Prostate gland (tissue), 2 donors: ENCODE measurements around the gene NRAP. TPM values are rescaled to one million over a fixed set of nuclear protein-coding genes. Genes with fewer than 3 reads are reported as not detected.

Experiments used
- DNase-seq: peaks from one replicate; pipeline ENCODE4 v3.0.0-alpha.2; 2019; ENCODE audit warnings: low spot score
- H3K27ac ChIP-seq, 2 donors: fragments of 200-600 bp; sonication (generic); 2 replicates each; pipeline ENCODE4 v1.5.1; 2017 to 2019
- H3K27me3 ChIP-seq: fragments of 200-600 bp; sonication (generic); replicated peaks from 2 replicates; pipeline ENCODE4 v1.5.1; 2019; ENCODE audit not compliant: insufficient read depth
- H3K36me3 ChIP-seq, 2 donors: fragments of 200-600 bp; sonication (generic); 1 replicate in 1 of 2; 2 replicates in 1 of 2; pipeline versions ENCODE4 v1.5.1 to v1.8.1; 2017 to 2019
- H3K4me1 ChIP-seq: fragments of 200-600 bp; sonication (generic); replicated peaks from 2 replicates; pipeline ENCODE4 v1.5.1; 2019
- H3K4me3 ChIP-seq, 2 donors: fragments of 200-600 bp; sonication (generic); 2 replicates each; pipeline ENCODE4 v1.5.1; 2017 to 2019
- H3K9me3 ChIP-seq: fragments of 200-600 bp; sonication (generic); 2 replicates; pipeline ENCODE4 v1.5.1; 2017
- CTCF ChIP-seq, 4 experiments: fragments of 200-600 bp in 2 of 4; fragments of 450-650 bp in 2 of 4; sonication (generic) in 2 of 4; IDR thresholded peaks; 1 replicate in 3 of 4; 2 replicates in 1 of 4; pipeline ENCODE4 v1.5.1; 2016 to 2019; ENCODE audit warnings: antibody characterized with exemption in 4 of 4, mild to moderate bottlenecking in 2 of 4, moderate library complexity in 2 of 4
- POLR2A ChIP-seq: fragments of 450-650 bp; IDR thresholded peaks from one replicate; pipeline ENCODE4 v1.6.1; 2016; ENCODE audit warnings: antibody characterized with exemption, mild to moderate bottlenecking
- POLR2AphosphoS5 ChIP-seq: sonication (generic); formaldehyde crosslinking; IDR thresholded peaks from one replicate; pipeline ENCODE4 v1.6.1; 2017; ENCODE audit warnings: antibody characterized with exemption
- WGBS: methylation state at CpG from one replicate; pipeline ENCODE4 v1.1.5; 2018; 5-methylcytosine and 5-hydroxymethylcytosine counted together
- intact Hi-C: fragments of 100-400 bp; cut with DNase I; formaldehyde crosslinking; loops from one replicate; pipeline ENCODE4 v1.14.2; 2022
- total RNA-seq, 2 donors: library from RNA; depleted of rRNA; stranded (reverse); fragments of >200 nt; gene quantifications; one replicate each; pipeline ENCODE4 v1.1.0, GENCODE V29; 2016

The NRAP gene, protein sequence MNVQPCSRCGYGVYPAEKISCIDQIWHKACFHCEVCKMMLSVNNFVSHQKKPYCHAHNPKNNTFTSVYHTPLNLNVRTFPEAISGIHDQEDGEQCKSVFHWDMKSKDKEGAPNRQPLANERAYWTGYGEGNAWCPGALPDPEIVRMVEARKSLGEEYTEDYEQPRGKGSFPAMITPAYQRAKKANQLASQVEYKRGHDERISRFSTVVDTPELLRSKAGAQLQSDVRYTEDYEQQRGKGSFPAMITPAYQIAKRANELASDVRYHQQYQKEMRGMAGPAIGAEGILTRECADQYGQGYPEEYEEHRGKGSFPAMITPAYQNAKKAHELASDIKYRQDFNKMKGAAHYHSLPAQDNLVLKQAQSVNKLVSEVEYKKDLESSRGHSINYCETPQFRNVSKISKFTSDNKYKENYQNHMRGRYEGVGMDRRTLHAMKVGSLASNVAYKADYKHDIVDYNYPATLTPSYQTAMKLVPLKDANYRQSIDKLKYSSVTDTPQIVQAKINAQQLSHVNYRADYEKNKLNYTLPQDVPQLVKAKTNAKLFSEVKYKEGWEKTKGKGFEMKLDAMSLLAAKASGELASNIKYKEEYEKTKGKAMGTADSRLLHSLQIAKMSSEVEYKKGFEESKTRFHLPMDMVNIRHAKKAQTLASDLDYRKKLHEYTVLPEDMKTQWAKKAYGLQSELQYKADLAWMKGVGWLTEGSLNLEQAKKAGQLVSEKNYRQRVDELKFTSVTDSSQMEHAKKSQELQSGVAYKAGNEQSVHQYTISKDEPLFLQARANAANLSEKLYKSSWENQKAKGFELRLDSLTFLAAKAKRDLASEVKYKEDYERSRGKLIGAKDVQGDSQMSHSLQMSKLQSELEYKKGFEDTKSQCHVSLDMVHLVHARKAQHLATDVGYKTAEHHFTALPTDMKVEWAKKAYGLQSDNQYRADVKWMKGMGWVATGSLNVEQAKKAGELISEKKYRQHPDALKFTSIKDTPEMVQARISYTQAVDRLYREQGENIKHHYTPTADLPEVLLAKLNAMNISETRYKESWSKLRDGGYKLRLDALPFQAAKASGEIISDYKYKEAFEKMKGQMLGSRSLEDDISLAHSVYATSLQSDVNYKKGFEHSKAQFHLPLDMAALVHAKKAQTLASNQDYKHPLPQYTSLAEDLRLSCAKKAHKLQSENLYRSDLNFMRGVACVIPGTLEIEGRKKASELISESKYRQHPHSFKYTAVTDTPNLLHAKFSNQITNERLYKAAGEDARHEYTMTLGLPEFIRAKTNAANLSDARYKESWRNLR (N-terminal part only)
- 10 to 100 TPM in 1 of 2 donors, under 1 TPM in 1; 0.85 to 11.2 TPM for total RNA-seq

DNA sequence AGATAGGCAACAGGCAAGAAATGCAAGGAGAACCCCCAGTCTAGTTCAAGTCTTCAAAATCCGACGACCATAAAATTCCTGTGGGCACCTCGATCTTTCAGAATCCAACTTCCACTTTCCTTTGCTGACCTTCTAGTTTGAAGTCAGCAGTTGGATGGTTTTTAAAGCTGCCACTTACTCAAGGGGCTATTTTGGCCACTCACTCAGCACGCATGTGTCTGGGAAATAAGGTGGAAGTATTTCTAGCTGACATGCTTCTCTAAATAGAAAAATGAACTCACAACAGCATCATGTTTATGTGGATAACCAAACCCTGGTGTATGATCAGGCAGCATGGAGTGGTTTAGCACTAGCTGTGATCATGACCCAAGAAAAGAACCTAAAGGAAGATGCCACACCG, at the start of gene NRAP:
NRAP (minus strand) TSS at position 134 of the 400 bp plus-strand sequence. CDS start 159 bp downstream, outside the sequence.
- H3K27ac ChIP-seq: no peak within 1 kb of the TSS
- DNase-seq: no peak
- WGBS: 89% methylated on average over 5 of the region's 5 CpGs
- H3K9me3 ChIP-seq: no peaks in the 10 kb centered on the region
- no peaks in the 10 kb centered on the region for H3K4me1 ChIP-seq
- no peaks in the 10 kb centered on the region for H3K36me3 ChIP-seq
- H3K27me3 ChIP-seq: no peaks in the 10 kb centered on the region
- H3K4me3 ChIP-seq: no peak within 1 kb of the TSS
- no peak for TF ChIP-seq POLR2AphosphoS5
- TF ChIP-seq POLR2A: no peak
- no peak for TF ChIP-seq CTCF (IDR thresholded peaks at IDR 0.05)
- intact Hi-C loops: no loop called here

DNA sequence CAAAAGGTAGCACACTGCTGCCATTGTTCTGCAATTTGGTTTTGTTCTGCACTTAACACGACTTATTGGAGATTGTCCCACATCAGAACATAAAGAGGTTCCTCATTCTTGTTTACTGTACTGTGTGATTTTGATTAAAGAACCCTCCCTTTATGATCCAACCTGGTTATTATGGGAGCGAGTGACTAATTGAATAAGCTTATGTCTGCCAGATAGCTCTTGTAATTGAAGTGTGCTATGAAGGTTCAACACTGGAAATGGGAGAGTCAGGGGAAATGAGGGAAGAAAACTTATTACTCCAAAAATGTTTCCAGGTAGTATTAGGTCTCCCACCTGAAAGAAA, 49.8 kb upstream of the NRAP start:
- no peaks in the 10 kb centered on the region for H3K36me3 ChIP-seq
- intact Hi-C loops: no loop called here
- no peak overlapping the region for H3K27ac ChIP-seq
- 39% methylated on average over 2 of the region's 2 CpGs for WGBS
- H3K4me3 ChIP-seq: no peak overlapping the region
- no peak for DNase-seq
- H3K4me1 ChIP-seq: no peaks in the 10 kb centered on the region
- TF ChIP-seq POLR2A (no peak), POLR2AphosphoS5 (no peak), CTCF (IDR thresholded peaks at IDR 0.05) (no peak)
- no peaks in the 10 kb centered on the region for H3K27me3 ChIP-seq
- no peaks in the 10 kb centered on the region for H3K9me3 ChIP-seq

DNA sequence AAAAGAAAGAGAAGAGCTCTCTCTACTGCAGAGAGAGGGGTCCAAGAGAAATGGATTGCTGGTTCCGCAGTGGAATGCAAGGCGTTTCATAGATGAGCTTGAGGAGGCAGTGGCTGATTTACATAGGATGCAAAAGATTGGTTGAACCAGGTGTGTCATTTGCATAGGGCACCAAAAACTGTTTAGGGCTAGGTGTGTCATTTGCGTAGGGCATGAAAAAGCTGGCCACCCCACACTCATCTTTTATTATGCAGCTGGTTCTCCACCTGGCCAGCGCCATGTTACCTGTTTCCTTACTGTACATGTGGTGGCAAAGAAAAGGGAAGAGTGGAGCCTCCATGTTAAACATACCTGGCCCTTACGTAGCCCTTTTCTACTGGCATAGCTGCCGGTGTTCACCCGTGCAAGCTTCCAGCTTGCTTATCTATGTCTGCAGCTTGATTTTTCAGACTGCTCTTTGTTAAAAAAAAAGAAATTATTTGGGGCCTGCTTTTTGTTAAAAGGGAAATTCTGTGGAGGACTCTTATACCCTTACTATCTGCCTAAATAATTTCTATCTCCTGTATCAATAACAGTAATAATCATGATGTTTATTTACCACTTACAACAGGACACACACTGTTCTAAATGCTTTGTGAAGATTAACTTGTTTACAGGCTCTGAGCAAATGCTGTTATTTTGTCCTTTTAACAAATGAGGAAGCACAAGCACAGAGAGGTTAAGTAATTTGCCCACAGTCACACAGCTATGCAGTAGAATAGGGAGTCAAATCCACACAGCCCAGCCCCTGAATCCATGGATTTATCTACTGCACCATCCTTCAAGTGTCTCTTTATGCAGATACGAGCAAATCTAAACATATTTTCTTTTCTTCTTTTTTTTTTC, 49.2 kb upstream of the NRAP start:
- TF ChIP-seq CTCF (IDR thresholded peaks at IDR 0.05) (no peak), POLR2A (no peak), POLR2AphosphoS5 (no peak)
- no peak overlapping the region for H3K4me3 ChIP-seq
- H3K27ac ChIP-seq: no peak overlapping the region
- no peaks in the 10 kb centered on the region for H3K36me3 ChIP-seq
- no peaks in the 10 kb centered on the region for H3K4me1 ChIP-seq
- intact Hi-C loops: no loop called here
- 52% methylated on average over 8 of the region's 8 CpGs for WGBS
- DNase-seq: no peak
- H3K27me3 ChIP-seq: no peaks in the 10 kb centered on the region
- H3K9me3 ChIP-seq: no peaks in the 10 kb centered on the region

DNA sequence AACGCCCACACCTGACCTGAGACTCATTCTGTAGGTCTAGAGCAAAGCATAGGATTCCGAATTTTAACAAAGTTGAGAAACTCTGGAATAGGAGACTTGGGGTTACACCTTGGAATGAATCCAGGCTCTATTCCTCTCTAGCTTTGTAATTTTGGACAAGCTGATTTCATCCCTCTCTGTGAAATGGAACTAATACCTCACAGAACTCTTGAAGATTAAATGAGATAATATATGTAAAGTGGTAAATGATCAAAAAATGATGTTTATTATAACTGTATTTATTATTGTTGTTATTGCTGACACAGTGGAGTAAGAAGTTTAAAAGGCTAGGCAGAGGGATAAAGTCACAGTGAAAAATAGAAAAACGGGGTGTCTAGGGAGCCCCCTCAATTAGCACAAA, 48.2 kb upstream of the NRAP start:
- no peak overlapping the region for H3K4me3 ChIP-seq
- DNase-seq: no peak
- H3K9me3 ChIP-seq: no peaks in the 10 kb centered on the region
- no peaks in the 10 kb centered on the region for H3K27me3 ChIP-seq
- no peaks in the 10 kb centered on the region for H3K4me1 ChIP-seq
- no peak for TF ChIP-seq POLR2A
- intact Hi-C loops: no loop called here
- WGBS: 91% methylated on average over 3 of the region's 3 CpGs
- H3K27ac ChIP-seq: no peak overlapping the region
- H3K36me3 ChIP-seq: no peaks in the 10 kb centered on the region
